COLO668 (cell line): ENCODE data around the gene MMAB.

Source experiments
- DNase-seq: peaks from one replicate; lab custom pipeline; 2025; ENCODE audit not compliant: unreplicated experiment; lab: John Stamatoyannopoulos, UW

The MMAB gene

GRCh38 chr12:109573029-109573913, at the start of gene MMAB, which contains the start of gene MVK:
Gene MMAB, minus strand, starts transcription at chr12:109573504. Its CDS starts 24 bp downstream, at chr12:109573480.
Gene MVK, plus strand, starts transcription at chr12:109573794. Its CDS starts 1,029 bp downstream, at chr12:109574823.
- DNase-seq = peak; percentile 99

DNA sequence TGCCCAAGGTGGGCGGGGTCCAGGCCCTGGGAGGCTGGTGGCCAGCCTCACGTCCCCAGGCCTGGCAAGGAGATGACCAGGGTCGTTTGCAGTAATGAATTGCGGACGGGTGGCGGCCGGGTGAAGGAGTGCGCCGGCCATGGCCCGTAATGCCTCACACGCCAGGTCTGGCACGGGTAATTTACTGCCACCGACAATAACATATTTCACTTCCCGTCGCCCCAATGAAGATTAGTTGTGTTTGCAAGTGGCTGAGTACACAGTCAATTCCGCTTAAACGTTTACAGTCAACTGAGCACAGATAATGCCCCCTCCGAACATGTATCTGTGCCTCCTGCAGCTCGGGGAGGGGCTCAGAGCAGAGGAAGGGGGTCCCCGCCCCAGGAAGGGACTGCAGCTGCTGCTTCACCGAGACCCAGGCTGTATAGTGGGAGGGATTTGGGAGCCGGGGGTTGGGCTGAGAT, 48.6 kb upstream of the MMAB start:
- peak; percentile 94 for DNase-seq

GRCh38 chr12:109621211-109621694, 47.9 kb upstream of the MMAB start:
- no peak for DNase-seq

- DNase-seq = no peak
Observed at GRCh38 chr12:109619002-109619604, 45.8 kb upstream of the MMAB start.

- no peak for DNase-seq
Observed at GRCh38 chr12:109618082-109618481, 44.8 kb upstream of the MMAB start.

GRCh38 chr12:109617491-109617890, 44.2 kb upstream of the MMAB start:
- no peak for DNase-seq

DNA sequence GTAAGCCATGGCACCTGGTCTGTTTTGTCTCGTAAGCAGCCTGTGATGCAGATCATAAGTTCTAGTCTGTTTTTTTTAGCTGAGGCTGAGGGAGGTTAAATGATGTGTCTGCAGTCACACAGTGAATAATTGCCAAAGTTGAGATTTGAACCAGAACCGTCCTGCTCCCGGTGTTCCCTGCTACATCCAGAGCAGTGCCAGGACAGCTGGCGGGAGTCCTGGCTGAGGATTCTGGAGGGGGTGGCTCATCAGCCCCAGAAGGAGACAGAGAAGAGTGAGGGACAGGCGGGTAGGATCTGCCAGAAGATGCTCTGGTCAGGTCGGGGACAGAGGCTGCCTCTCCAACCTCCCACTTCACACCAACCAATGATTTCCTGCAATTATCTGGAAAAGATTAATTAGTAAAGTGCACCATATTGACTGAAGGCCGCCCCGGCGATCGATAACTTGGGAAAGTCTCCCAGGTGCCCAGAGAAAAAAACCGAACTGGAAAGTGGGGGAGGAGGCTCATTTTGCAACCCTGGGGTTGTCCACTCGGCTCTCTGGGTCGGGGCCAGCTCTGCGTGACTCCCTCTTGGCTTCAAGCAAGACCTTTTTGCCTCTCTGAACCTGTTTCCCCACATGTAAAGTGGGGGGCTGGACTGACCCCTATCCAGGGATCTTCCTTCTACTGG, 42.4 kb upstream of the MMAB start:
- DNase-seq = no peak

- no peak for DNase-seq
Observed at GRCh38 chr12:109613649-109614455, 40.5 kb upstream of the MMAB start.

GRCh38 chr12:109612975-109613502, 39.7 kb upstream of the MMAB start:
- peak; percentile 29 for DNase-seq

GRCh38 chr12:109612003-109612402, 38.7 kb upstream of the MMAB start:
- DNase-seq = no peak

- no peak for DNase-seq
Observed at GRCh38 chr12:109611223-109611622, 37.9 kb upstream of the MMAB start.

GRCh38 chr12:109610523-109610922, 37.2 kb upstream of the MMAB start:
- DNase-seq = no peak

- DNase-seq = peak; percentile 93
Observed at GRCh38 chr12:109609342-109609741, 36.0 kb upstream of the MMAB start.

DNA sequence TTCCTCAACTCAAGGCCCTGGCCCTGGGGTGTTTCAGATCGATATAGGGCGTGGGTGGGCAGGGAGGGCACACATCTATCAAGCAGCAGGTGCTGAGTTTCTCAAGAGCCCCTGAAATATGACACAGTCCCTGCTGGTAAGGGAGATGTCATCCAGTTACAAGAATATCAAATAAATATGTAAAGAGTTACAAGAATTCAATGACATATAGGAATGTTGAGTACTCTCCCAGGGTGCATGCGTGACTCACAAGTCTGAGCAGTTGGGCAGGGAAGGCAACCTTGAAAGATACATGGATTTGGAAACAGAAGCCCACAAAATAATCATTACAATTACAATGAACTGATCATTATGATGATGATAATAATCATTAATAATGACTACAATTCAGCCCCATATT, 35.5 kb upstream of the MMAB start:
- DNase-seq = peak; percentile 42

DNA sequence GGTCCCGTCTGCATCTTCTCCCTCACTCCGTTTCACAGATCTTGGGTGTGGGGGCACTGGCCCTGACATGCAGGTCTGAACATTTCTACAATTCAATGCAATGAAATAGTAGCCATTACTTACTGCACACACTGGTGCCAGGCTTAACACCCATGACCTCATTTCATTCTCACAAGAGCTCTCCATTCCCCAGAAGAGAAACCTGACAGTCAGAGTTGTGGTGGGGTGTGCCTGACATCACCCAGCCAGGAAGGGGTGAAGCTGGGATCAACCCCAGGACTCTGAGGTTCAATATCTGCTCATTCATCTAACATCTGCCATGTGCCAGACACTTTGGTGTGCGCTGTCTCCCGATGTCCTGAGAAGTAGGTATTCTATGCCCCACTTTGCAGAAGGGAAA, 35.0 kb upstream of the MMAB start:
- DNase-seq = peak; percentile 33

DNA sequence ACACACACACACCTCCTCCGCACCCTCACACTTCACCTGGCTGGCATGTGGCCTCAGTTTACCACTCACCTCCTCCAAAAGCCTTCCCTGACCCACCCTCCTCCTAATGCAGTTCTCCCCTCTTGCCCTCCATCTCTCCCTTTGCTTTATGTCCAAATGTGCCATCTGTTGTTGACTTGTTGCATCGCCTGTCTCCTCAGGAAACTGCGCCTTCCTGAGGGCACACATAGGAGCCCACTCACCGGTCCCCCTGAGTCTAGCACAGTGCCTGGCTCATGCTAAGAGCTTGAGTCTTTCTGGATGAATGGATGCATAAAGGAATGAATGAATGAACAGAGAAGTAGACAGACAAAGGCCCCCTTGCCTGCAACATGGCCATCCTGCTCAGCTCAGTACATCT, 34.3 kb upstream of the MMAB start:
- DNase-seq = no peak

- no peak for DNase-seq
Observed at GRCh38 chr12:109606320-109607028, 33.2 kb upstream of the MMAB start.

DNA sequence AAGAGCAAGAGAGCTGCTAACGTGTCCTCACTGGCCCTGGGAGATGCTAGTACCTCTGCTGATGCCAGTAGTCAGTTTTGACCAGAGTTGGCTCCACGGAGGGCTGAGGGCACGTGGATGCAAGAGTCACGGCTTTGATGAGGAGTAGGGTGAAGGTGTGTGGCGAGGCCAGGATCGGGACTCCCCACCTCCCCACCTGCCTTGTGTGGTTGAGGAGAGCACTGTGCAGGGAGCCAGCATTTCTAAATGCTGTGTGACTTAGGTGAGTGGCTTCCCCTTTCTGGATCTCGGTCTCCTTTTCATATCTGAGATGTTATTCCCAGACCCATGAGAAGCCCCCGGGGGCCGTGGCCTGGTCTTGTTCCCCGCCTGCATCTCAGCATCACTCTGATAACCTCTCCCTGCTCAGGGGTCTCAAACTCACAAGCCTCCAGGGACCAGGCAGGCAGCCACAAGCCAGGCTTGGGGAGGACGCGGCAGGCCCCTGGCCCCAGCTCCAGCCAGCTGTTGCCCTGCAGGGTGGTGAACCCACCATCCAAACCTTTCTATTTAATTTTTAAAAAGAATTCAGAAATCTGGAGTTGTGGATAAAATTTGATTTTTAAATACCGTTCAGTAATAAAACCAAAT, 32.4 kb upstream of the MMAB start:
- DNase-seq = no peak

- DNase-seq = peak; percentile 53
Observed at GRCh38 chr12:109605016-109605415, 31.7 kb upstream of the MMAB start.
